ENCODE measurements around the gene LIN52.

GRCh38 chr14:74221741-74222140, 137.0 kb downstream of the LIN52 start:
- TF ChIP-seq CTCF (IDR thresholded peaks at IDR 0.05) = no peak
- no peak for TF ChIP-seq EZH2 (IDR thresholded peaks at IDR 0.05)

Data from neural progenitor cell (in vitro differentiated cells).